ENCODE results near the gene HCK. TPM values are rescaled to one million over a fixed set of nuclear protein-coding genes. Genes with fewer than 3 reads are reported as not detected.

Gene HCK
- total and polyA plus RNA-seq, 9 of the 15 experiments (the other 6 are each of a cell fraction or from before 2014, with no cell fraction given) = 0.09 to 0.51 (median 0.27) TPM; not detected in 6

GRCh38 chr20:32109392-32110172 lies 57.5 kb downstream of the HCK start, which contains the start of gene TM9SF4 (continued):
- TF ChIP-seq, protein P1, sequence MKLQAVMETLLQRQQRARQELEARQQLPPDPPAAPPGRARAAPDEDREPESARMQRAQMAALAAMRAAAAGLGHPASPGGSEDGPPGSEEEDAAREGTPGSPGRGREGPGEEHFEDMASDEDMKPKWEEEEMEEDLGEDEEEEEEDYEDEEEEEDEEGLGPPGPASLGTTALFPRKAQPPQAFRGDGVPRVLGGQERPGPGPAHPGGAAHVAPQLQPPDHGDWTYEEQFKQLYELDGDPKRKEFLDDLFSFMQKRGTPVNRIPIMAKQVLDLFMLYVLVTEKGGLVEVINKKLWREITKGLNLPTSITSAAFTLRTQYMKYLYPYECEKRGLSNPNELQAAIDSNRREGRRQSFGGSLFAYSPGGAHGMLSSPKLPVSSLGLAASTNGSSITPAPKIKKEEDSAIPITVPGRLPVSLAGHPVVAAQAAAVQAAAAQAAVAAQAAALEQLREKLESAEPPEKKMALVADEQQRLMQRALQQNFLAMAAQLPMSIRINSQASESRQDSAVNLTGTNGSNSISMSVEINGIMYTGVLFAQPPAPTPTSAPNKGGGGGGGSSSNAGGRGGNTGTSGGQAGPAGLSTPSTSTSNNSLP (IDR thresholded peaks at IDR 0.05; ENCODE audit: borderline replicate concordance, low read depth, low read length) = no peak
- peak; percentile 28; the same call in 1 of the 2 replicates for TF ChIP-seq CTBP1 (IDR thresholded peaks at IDR 0.05; ENCODE audit: borderline replicate concordance)
- no peak for TF ChIP-seq PRPF4 (IDR thresholded peaks at IDR 0.05; ENCODE audit: insufficient read depth, low read depth, low read length, poor library complexity, severe bottlenecking)
- TF ChIP-seq NFYB (IDR thresholded peaks at IDR 0.05; ENCODE audit: extremely low read depth, insufficient read length) = no peak
- TF ChIP-seq SIN3B (IDR thresholded peaks at IDR 0.05; ENCODE audit: low read depth) = peak; percentile 95
- peak; percentile 97 for TF ChIP-seq TAF9B (IDR thresholded peaks at IDR 0.05; ENCODE audit: partially characterized antibody)
- TF ChIP-seq SUPT5H (IDR thresholded peaks at IDR 0.05) = peak; percentile 90
- peak; percentile 75 for TF ChIP-seq SAP30 (IDR thresholded peaks at IDR 0.05; ENCODE audit: borderline replicate concordance, insufficient read depth, low read depth, low read length, poor library complexity, severe bottlenecking)
- peak; percentile 96 for TF ChIP-seq BRD4 (IDR thresholded peaks at IDR 0.05)
- TF ChIP-seq DDX20 (tag; IDR thresholded peaks at IDR 0.05; ENCODE audit: low read depth) = peak; percentile 58; the same call in 1 of the 2 replicates
- no peak for TF ChIP-seq KAT2B (IDR thresholded peaks at IDR 0.05; ENCODE audit: low read depth, low read length)
- TF ChIP-seq ID3 (CRISPR knock-in tag; IDR thresholded peaks at IDR 0.05) = no peak
- peak; percentile 93 for TF ChIP-seq ID3 (tag; IDR thresholded peaks at IDR 0.05)
- no peak for TF ChIP-seq ZNF764 (CRISPR knock-in tag; IDR thresholded peaks at IDR 0.05; ENCODE audit: low read depth)
- peak; percentile 94 for TF ChIP-seq ETV1 (tag; conservative IDR thresholded peaks at IDR 0.05; ENCODE audit: low read depth)
- 0 out of 2 replicates have a peak, but pooled peaks have one; percentile 17 for TF ChIP-seq TCF3 (CRISPR knock-in tag; IDR thresholded peaks at IDR 0.05)
- TF ChIP-seq, protein P2, sequence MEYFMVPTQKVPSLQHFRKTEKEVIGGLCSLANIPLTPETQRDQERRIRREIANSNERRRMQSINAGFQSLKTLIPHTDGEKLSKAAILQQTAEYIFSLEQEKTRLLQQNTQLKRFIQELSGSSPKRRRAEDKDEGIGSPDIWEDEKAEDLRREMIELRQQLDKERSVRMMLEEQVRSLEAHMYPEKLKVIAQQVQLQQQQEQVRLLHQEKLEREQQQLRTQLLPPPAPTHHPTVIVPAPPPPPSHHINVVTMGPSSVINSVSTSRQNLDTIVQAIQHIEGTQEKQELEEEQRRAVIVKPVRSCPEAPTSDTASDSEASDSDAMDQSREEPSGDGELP (CRISPR knock-in tag; IDR thresholded peaks at IDR 0.05; ENCODE audit: borderline replicate concordance) = peak; percentile 73
- TF ChIP-seq CXXC5 (CRISPR knock-in tag; IDR thresholded peaks at IDR 0.05) = peak; percentile 93
- peak; percentile 98 for TF ChIP-seq CREM (IDR thresholded peaks at IDR 0.05; ENCODE audit: low read depth)
- no peak for TF ChIP-seq SP2 (IDR thresholded peaks at IDR 0.05; ENCODE audit: extremely low read depth, low read depth, low read length, poor library complexity, severe bottlenecking)
- peak; percentile 94 for TF ChIP-seq ZNF143 (CRISPR knock-in tag; IDR thresholded peaks at IDR 0.05)
- peak in 1 of 2 experiments; percentile 77; a peak in 1 of 4 replicates for TF ChIP-seq SIN3A (IDR thresholded peaks at IDR 0.05; ENCODE audit: borderline replicate concordance in 2 of 2, control insufficient read depth in 1 of 2, low read depth in 2 of 2, low read length in 2 of 2)
- TF ChIP-seq ELF2 (CRISPR knock-in tag; IDR thresholded peaks at IDR 0.05) = peak; percentile 97

All from K562 (cell line).